ENCODE data around the gene PNMA8C. TPM values are rescaled to one million over a fixed set of nuclear protein-coding genes. Genes with fewer than 3 reads are reported as not detected.

Gene PNMA8C
- total RNA-seq (ENCODE audit: low replicate concordance): 0.10 and 2.0 TPM in 2 replicates
- long read RNA-seq: 0 reads

GRCh38 chr19:46428239-46429135 lies at the start of gene PNMA8C:
TSS of gene PNMA8C (minus strand) at chr19:46428936. CDS start at chr19:46428359, 577 bp downstream.
- Mint-ChIP-seq H3K9me3 (no peaks in the 10 kb centered on the region), H3K36me3 (no peaks in the 10 kb centered on the region), H3K27ac (peak within 1 kb of the TSS; percentile 63), H3K27me3 (peaks cover 54% of the 10 kb centered on the region), H3K4me3 (peak within 1 kb of the TSS; percentile 85), H3K4me1 (ENCODE audit: unreplicated experiment) (peaks cover 12% of the 10 kb centered on the region)
- peak; percentile 81 for DNase-seq (ENCODE audit: extremely low spot score, unreplicated experiment)
- no peak for TF ChIP-seq CTCF (conservative IDR thresholded peaks at IDR 0.05)

- H3K4me3 Mint-ChIP-seq: no peak overlapping the region
- TF ChIP-seq CTCF (conservative IDR thresholded peaks at IDR 0.05): no peak
- H3K27me3 Mint-ChIP-seq: no peaks in the 10 kb centered on the region
- no peaks in the 10 kb centered on the region for H3K36me3 Mint-ChIP-seq
- no peak for DNase-seq (ENCODE audit: extremely low spot score, unreplicated experiment)
- H3K4me1 Mint-ChIP-seq (ENCODE audit: unreplicated experiment): peaks cover 11% of the 10 kb centered on the region
- no peaks in the 10 kb centered on the region for H3K9me3 Mint-ChIP-seq
- no peak overlapping the region for H3K27ac Mint-ChIP-seq
These were observed 47.2 kb upstream of the PNMA8C start for GRCh38 chr19:46475986-46476385.

GRCh38 chr19:46474211-46474610 lies 45.5 kb upstream of the PNMA8C start:
- no peak for DNase-seq (ENCODE audit: extremely low spot score, unreplicated experiment)
- H3K9me3 Mint-ChIP-seq: no peaks in the 10 kb centered on the region
- no peak for TF ChIP-seq CTCF (conservative IDR thresholded peaks at IDR 0.05)
- no peak overlapping the region for H3K4me3 Mint-ChIP-seq
- no peaks in the 10 kb centered on the region for H3K36me3 Mint-ChIP-seq
- H3K27ac Mint-ChIP-seq: no peak overlapping the region
- H3K27me3 Mint-ChIP-seq: no peaks in the 10 kb centered on the region
- H3K4me1 Mint-ChIP-seq (ENCODE audit: unreplicated experiment): peaks cover 10% of the 10 kb centered on the region

- no peak for DNase-seq (ENCODE audit: extremely low spot score, unreplicated experiment)
- no peak overlapping the region for H3K27ac Mint-ChIP-seq
- no peaks in the 10 kb centered on the region for H3K9me3 Mint-ChIP-seq
- peaks cover 2% of the 10 kb centered on the region for H3K36me3 Mint-ChIP-seq
- H3K4me1 Mint-ChIP-seq (ENCODE audit: unreplicated experiment): peaks cover 4% of the 10 kb centered on the region
- peak overlapping the region; percentile 79 for H3K4me3 Mint-ChIP-seq
- H3K27me3 Mint-ChIP-seq: no peaks in the 10 kb centered on the region
- TF ChIP-seq CTCF (conservative IDR thresholded peaks at IDR 0.05): no peak
These were observed 43.9 kb upstream of the PNMA8C start for GRCh38 chr19:46472592-46472991.

- Mint-ChIP-seq H3K4me3 (peak overlapping the region; percentile 79), H3K4me1 (ENCODE audit: unreplicated experiment) (peaks cover 4% of the 10 kb centered on the region), H3K27ac (no peak overlapping the region), H3K27me3 (no peaks in the 10 kb centered on the region), H3K36me3 (peaks cover 6% of the 10 kb centered on the region), H3K9me3 (no peaks in the 10 kb centered on the region)
- no peak for DNase-seq (ENCODE audit: extremely low spot score, unreplicated experiment)
- no peak for TF ChIP-seq CTCF (conservative IDR thresholded peaks at IDR 0.05)
These were observed 43.2 kb upstream of the PNMA8C start for GRCh38 chr19:46471811-46472543.
